GM20000 (cell line): ENCODE measurements around the gene EML6.
"Not testable (repeated sequence)": the region's sequence is repeated elsewhere in the genome, so short reads cannot be mapped to it uniquely, and the experiment has no call there.

Experiments used
- DNase-seq: peaks from one replicate; pipeline ENCODE4 v3.0.0; 2012; ENCODE audit warnings: low spot score
- TF ChIP-seq, protein P1 (sequence below): IDR thresholded peaks from 2 replicates; pipeline ENCODE4 v1.5.1; 2012; ENCODE audit warnings: mild to moderate bottlenecking, control low read depth; ENCODE audit errors: extremely low read depth, missing control alignments

Gene EML6

DNA sequence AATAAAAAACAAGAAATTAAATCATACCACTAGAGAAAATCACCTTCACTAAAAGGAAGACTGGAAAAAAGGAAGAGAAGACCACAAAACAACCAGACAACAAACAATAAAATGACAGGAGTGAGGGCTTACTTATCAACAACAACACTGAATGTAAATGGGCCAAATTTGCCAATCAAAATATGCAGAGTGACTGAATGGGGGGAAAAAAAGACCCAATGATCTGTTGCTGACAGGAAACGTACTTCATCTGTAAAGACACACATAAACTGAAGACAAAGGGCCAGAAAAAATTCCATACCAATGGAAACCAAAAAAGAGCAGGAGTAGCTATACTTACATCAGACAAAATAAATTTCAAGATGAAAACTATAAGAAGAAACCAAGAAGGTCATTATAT, 25.5 kb upstream of the EML6 start:
- TF ChIP-seq, protein P1, sequence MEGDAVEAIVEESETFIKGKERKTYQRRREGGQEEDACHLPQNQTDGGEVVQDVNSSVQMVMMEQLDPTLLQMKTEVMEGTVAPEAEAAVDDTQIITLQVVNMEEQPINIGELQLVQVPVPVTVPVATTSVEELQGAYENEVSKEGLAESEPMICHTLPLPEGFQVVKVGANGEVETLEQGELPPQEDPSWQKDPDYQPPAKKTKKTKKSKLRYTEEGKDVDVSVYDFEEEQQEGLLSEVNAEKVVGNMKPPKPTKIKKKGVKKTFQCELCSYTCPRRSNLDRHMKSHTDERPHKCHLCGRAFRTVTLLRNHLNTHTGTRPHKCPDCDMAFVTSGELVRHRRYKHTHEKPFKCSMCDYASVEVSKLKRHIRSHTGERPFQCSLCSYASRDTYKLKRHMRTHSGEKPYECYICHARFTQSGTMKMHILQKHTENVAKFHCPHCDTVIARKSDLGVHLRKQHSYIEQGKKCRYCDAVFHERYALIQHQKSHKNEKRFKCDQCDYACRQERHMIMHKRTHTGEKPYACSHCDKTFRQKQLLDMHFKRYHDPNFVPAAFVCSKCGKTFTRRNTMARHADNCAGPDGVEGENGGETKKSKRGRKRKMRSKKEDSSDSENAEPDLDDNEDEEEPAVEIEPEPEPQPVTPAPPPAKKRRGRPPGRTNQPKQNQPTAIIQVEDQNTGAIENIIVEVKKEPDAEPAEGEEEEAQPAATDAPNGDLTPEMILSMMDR = no peak
- no peak for DNase-seq

DNA sequence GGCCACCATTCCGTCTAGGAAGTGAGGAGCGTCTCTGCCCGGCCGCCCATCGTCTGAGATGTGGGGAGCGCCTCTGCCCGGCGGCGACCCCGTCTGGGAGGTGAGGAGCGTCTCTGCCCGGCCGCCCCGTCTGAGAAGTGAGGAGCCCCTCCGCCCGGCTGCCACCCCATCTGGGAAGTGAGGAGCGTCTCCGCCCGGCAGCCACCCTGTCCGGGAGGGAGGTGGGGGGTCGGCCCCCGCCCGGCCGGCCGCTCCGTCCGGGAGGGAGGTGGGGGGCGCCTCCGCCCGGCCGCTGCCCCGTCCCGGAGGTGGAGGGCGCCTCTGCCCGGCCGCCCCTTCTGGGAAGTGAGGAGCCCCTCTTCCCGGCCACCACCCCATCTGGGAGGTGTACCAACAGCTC, 24.5 kb upstream of the EML6 start:
- not testable (repeated sequence) for DNase-seq

DNA sequence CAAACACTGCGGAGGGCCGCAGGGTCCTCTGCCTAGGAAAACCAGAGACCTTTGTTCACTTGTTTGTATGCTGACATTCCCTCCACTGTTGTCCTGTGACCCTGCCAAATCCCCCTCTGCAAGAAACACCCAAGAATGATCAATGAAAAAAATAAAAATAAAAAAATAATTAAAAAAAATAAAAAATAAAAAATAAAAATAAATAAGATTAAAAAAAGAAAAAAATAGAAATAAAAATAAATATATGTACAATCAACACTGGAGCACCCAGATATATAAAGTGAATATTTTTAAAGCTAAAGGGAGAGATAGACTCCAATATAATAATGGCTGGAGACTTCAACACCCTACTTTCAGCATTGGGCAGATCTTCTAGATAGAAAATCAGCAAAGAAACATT, 23.8 kb upstream of the EML6 start:
- no peak for DNase-seq
- TF ChIP-seq, protein P1 = no peak

DNA sequence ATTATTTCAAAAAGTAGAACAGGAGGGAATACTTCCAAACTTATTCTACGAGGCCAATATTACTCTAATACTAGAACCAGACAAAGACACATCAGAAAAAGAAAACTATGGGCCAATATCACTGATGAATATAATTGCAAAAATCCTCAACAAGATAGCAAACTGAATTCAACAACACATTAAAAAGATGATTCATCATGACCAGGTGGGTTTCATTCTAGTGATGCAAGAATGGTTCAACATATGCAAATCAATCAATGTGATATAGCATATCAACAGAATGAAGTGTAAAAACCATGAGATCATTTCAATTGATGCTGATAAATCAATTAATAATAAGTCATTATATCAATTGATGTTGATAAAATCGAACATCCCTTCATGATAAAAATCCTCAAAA, 22.4 kb upstream of the EML6 start:
- TF ChIP-seq, protein P1 = no peak
- no peak for DNase-seq

DNA sequence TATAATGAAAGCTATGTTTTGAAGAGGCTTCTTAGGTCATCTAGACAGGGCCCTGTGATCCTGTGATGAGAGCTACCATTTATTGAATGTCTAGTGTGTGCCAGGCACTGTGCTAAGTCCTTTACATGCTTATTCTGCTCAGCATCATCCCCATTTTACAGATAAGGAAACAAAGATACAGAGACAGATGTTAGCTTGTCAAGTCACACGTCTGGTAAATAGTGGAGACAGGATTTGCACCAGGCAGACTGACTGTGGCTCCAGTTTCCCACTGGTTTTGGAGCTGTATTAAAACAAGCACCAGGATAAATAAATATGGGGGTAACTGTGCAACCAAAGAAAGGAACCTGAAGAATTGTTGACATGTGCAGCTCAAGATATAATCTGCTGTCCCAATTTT, 19.2 kb upstream of the EML6 start:
- no peak for DNase-seq

DNA sequence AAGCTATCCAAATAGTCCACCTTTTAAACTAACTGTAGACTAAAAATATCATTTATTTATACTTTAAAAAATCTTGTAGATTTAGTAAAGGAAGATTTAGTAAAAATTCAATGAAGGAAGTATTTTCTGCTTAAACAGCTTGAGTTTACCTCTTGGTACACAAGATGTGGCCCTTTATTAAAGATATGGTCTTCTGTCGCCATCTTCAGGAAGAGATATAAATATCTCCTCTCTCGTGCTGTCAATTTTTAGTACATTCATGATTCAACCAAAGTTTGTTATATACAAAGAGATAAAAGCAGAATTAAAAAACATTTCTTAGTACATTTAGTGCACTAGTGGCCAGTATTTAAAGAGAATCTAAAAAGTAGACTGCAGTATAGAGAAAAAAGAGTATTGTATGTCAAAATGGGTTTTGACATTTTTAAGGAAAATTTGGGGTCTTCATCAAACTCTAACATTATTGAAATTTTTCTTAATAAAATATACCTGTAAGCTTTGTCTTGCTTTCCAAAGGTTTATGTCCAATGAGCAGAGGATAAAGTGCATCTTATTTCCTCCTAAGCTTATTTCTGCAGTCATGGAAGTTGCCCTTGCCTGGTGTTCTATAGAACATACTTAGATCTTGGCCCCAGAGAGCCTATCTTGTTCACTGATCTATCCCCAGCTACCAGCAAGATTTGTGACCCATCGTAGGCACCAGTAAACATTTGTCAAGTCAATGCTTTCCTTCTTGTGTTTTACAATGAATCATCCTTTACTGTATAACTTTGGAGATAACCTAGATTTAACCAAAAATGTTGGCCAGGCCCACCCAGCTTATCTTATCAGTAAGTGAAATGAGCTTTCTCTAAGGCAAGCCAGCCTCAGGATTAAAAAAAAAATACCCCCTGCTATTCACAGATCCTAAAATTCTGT, 18.5 kb upstream of the EML6 start:
- DNase-seq = peak; percentile 66
- TF ChIP-seq, protein P1 = no peak

More for the DNA sequence above, 19.2 kb upstream of the EML6 start:
- TF ChIP-seq, protein P1 = no peak

DNA sequence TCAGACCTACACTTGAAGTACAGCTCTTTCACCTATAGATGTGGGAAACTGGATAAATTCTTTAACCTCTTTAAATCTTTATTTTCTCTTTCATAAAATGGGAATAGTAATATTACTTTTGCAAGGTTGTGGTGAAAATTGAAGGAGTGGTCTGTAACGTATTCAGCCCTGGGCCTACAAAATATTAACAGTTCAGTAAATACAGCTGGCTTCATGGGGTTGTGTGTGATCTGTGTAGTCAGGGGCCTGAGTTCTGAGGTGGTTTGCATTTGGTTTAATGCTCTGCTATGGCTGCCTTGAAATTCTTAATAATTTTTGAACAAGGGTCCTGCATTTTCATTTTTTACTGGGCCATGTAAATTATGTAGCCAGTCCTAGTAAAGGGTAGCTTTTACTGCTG, 16.8 kb upstream of the EML6 start:
- DNase-seq = no peak
- TF ChIP-seq, protein P1 = no peak
